ENCODE results near the gene GPR101. TPM values are rescaled to one million over a fixed set of nuclear protein-coding genes. Genes with fewer than 3 reads are reported as not detected.

Gene GPR101
- total RNA-seq, 1 experiment from 2014 or later, result not detected

GRCh38 chrX:137044893-137045292 is 11.1 kb upstream of the GPR101 start:
- ChIA-PET POLR2A (no interaction called here), CTCF (no interaction called here)
- Mint-ChIP-seq H3K4me1 (ENCODE audit: low read depth, unreplicated experiment) (no peaks in the 10 kb centered on the region), H3K9me3 (ENCODE audit: unreplicated experiment) (no peaks in the 10 kb centered on the region), H3K27me3 (ENCODE audit: insufficient read depth, unreplicated experiment) (peaks cover 10% of the 10 kb centered on the region), H3K4me3 (ENCODE audit: unreplicated experiment) (no peak overlapping the region), H3K36me3 (ENCODE audit: insufficient read depth, unreplicated experiment) (no peaks in the 10 kb centered on the region), H3K27ac (ENCODE audit: unreplicated experiment) (no peak overlapping the region)
- H3K4me3 ChIP-seq (ENCODE audit: low read depth, low read length), result no peak overlapping the region
- intact Hi-C loops (cut with micrococcal nuclease; ENCODE audit: unreplicated experiment), result no loop called here
- H3K27me3 ChIP-seq (replicated peaks; ENCODE audit: control insufficient read depth, insufficient read depth, low read length), result no peaks in the 10 kb centered on the region
- no peak for DNase-seq
- H3K9me3 ChIP-seq, result no peaks in the 10 kb centered on the region
- H3K36me3 ChIP-seq (ENCODE audit: control insufficient read depth, insufficient read depth, low read length), result no peaks in the 10 kb centered on the region
- no TSS peak for BruUV-seq (replicated peaks)
- no peaks in the 10 kb centered on the region for H3K4me1 ChIP-seq
- TF ChIP-seq CTCF (IDR thresholded peaks at IDR 0.05; ENCODE audit: insufficient read depth in 1 of 2, low read depth in 1 of 2, low read length in 1 of 2, severe bottlenecking in 1 of 2, unreplicated experiment in 1 of 2), result no peak

GRCh38 chrX:137043736-137044135 is 9.9 kb upstream of the GPR101 start:
- Mint-ChIP-seq H3K4me1 (ENCODE audit: low read depth, unreplicated experiment) (no peaks in the 10 kb centered on the region), H3K9me3 (ENCODE audit: unreplicated experiment) (no peaks in the 10 kb centered on the region), H3K27me3 (ENCODE audit: insufficient read depth, unreplicated experiment) (peaks cover 13% of the 10 kb centered on the region), H3K36me3 (ENCODE audit: insufficient read depth, unreplicated experiment) (no peaks in the 10 kb centered on the region), H3K27ac (ENCODE audit: unreplicated experiment) (no peak overlapping the region), H3K4me3 (ENCODE audit: unreplicated experiment) (no peak overlapping the region)
- ChIA-PET POLR2A (no interaction called here), CTCF (no interaction called here)
- Histone ChIP-seq H3K36me3 (ENCODE audit: control insufficient read depth, insufficient read depth, low read length) (no peaks in the 10 kb centered on the region), H3K9me3 (no peaks in the 10 kb centered on the region), H3K4me1 (no peaks in the 10 kb centered on the region), H3K27me3 (replicated peaks; ENCODE audit: control insufficient read depth, insufficient read depth, low read length) (no peaks in the 10 kb centered on the region), H3K4me3 (ENCODE audit: low read depth, low read length) (no peak overlapping the region)
- intact Hi-C loops (cut with micrococcal nuclease; ENCODE audit: unreplicated experiment), result no loop called here
- no peak for TF ChIP-seq CTCF (IDR thresholded peaks at IDR 0.05; ENCODE audit: insufficient read depth in 1 of 2, low read depth in 1 of 2, low read length in 1 of 2, severe bottlenecking in 1 of 2, unreplicated experiment in 1 of 2)
- no peak for DNase-seq
- no TSS peak for BruUV-seq (replicated peaks)

- Mint-ChIP-seq H3K4me1 (ENCODE audit: low read depth, unreplicated experiment) (no peaks in the 10 kb centered on the region), H3K27ac (ENCODE audit: unreplicated experiment) (no peak overlapping the region), H3K4me3 (ENCODE audit: unreplicated experiment) (no peak overlapping the region), H3K27me3 (ENCODE audit: insufficient read depth, unreplicated experiment) (peaks cover 15% of the 10 kb centered on the region), H3K9me3 (ENCODE audit: unreplicated experiment) (no peaks in the 10 kb centered on the region), H3K36me3 (ENCODE audit: insufficient read depth, unreplicated experiment) (no peaks in the 10 kb centered on the region)
- Histone ChIP-seq H3K36me3 (ENCODE audit: control insufficient read depth, insufficient read depth, low read length) (no peaks in the 10 kb centered on the region), H3K4me1 (no peaks in the 10 kb centered on the region), H3K27me3 (replicated peaks; ENCODE audit: control insufficient read depth, insufficient read depth, low read length) (no peaks in the 10 kb centered on the region), H3K9me3 (no peaks in the 10 kb centered on the region), H3K4me3 (ENCODE audit: low read depth, low read length) (no peak overlapping the region)
- intact Hi-C loops (cut with micrococcal nuclease; ENCODE audit: unreplicated experiment), result no loop called here
- DNase-seq, result no peak
- ChIA-PET POLR2A (no interaction called here), CTCF (no interaction called here)
- TF ChIP-seq CTCF (IDR thresholded peaks at IDR 0.05; ENCODE audit: insufficient read depth in 1 of 2, low read depth in 1 of 2, low read length in 1 of 2, severe bottlenecking in 1 of 2, unreplicated experiment in 1 of 2), result no peak
- BruUV-seq (replicated peaks), result no TSS peak
Measured at GRCh38 chrX:137041329-137041728, 7.5 kb upstream of the GPR101 start.

All from Caco-2 (cell line).